MM.1S (cell line): ENCODE measurements around the gene TCF25.

Experiments
- EZH2 ChIP-seq: fragments of 300-600 bp; sonication (generic); optimal IDR thresholded peaks from 2 replicates; pipeline ENCODE3; 2017; ENCODE audit warnings: low read depth, mild to moderate bottlenecking, antibody characterized with exemption, low read length, mixed read lengths
- EZH2phosphoT487 ChIP-seq: fragments of 300-600 bp; sonication (generic); IDR thresholded peaks from 2 replicates; pipeline ENCODE4 v1.6.1; 2018; ENCODE audit warnings: antibody characterized with exemption, low read length
- TF ChIP-seq, protein P1 (sequence below): fragments of 300-600 bp; sonication (generic); IDR thresholded peaks from 2 replicates; pipeline ENCODE4 v1.5.1; 2016; ENCODE audit warnings: antibody characterized with exemption, low read length, mixed read lengths

DNA sequence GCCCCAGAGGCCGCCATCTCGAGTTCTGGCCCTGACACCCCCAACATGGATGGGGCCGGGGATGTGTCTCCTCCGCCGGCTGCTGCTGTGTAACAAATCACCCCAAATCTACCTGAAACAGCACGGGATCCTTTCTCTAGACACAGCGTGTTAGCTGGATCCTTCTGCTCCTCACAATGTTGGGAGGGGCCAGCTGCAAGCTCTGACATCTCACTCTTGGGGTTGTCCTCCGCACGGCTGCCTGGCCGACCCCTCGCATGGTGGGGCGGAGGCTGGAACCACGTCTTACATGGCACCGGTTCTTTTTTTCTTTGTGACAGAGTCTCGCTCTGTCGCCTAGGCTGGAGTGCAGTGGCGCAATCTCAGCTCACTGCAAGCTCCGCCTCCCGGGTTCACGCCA lies 63.6 kb downstream of the TCF25 start:
- TF ChIP-seq, protein P1, sequence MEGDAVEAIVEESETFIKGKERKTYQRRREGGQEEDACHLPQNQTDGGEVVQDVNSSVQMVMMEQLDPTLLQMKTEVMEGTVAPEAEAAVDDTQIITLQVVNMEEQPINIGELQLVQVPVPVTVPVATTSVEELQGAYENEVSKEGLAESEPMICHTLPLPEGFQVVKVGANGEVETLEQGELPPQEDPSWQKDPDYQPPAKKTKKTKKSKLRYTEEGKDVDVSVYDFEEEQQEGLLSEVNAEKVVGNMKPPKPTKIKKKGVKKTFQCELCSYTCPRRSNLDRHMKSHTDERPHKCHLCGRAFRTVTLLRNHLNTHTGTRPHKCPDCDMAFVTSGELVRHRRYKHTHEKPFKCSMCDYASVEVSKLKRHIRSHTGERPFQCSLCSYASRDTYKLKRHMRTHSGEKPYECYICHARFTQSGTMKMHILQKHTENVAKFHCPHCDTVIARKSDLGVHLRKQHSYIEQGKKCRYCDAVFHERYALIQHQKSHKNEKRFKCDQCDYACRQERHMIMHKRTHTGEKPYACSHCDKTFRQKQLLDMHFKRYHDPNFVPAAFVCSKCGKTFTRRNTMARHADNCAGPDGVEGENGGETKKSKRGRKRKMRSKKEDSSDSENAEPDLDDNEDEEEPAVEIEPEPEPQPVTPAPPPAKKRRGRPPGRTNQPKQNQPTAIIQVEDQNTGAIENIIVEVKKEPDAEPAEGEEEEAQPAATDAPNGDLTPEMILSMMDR: no peak
- no peak for TF ChIP-seq EZH2
- TF ChIP-seq EZH2phosphoT487: no peak
